ENCODE data around the gene FKBP7.

DNA sequence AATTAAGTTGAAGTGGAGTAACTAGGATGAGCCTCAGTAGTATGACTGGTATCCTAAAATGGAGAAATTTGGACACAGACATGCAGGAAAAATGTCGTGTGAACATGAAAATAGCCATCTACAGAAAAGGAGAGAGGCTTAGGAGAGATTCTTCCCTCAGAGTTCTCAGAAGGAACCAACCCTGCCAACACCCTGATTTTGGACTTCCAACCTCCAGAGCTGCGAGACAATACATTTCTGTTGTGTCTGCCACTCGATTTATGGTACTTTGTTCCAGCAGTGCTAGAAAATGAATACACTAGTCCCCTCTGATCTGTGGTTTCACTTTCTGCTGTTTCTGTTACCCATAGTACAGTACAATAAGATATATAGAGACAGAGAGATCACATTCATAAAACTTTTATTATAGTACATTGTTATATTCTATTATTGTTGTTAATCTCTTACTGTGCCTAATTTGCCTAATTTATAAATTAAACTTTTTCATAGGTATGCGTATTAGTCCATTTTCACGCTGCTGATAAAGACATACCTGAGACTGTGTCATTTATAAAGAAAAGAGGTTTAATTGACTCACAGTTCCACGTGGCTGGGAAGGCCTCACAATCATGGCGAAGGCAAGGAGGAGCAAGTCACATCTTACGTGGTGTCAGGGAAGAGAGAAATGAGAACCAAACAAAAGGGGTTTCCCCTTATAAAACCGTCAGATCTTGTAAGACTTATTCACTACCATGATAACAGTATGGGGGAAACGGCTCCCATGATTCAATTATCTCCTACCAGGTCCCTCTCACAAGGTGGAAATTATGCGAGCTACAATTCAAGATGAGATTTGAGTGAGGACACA, 43.1 kb upstream of the FKBP7 start:
- TF ChIP-seq, protein P1, sequence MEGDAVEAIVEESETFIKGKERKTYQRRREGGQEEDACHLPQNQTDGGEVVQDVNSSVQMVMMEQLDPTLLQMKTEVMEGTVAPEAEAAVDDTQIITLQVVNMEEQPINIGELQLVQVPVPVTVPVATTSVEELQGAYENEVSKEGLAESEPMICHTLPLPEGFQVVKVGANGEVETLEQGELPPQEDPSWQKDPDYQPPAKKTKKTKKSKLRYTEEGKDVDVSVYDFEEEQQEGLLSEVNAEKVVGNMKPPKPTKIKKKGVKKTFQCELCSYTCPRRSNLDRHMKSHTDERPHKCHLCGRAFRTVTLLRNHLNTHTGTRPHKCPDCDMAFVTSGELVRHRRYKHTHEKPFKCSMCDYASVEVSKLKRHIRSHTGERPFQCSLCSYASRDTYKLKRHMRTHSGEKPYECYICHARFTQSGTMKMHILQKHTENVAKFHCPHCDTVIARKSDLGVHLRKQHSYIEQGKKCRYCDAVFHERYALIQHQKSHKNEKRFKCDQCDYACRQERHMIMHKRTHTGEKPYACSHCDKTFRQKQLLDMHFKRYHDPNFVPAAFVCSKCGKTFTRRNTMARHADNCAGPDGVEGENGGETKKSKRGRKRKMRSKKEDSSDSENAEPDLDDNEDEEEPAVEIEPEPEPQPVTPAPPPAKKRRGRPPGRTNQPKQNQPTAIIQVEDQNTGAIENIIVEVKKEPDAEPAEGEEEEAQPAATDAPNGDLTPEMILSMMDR (IDR thresholded peaks at IDR 0.05; ENCODE audit: borderline replicate concordance, extremely low read depth, low read length, poor library complexity, severe bottlenecking) = no peak
- no peak for TF ChIP-seq EZH2 (IDR thresholded peaks at IDR 0.05; ENCODE audit: borderline replicate concordance, low read depth, low read length, severe bottlenecking)

Data from DND-41 (cell line).